ENCODE results near the gene PPIP5K1.

Gene PPIP5K1

DNA sequence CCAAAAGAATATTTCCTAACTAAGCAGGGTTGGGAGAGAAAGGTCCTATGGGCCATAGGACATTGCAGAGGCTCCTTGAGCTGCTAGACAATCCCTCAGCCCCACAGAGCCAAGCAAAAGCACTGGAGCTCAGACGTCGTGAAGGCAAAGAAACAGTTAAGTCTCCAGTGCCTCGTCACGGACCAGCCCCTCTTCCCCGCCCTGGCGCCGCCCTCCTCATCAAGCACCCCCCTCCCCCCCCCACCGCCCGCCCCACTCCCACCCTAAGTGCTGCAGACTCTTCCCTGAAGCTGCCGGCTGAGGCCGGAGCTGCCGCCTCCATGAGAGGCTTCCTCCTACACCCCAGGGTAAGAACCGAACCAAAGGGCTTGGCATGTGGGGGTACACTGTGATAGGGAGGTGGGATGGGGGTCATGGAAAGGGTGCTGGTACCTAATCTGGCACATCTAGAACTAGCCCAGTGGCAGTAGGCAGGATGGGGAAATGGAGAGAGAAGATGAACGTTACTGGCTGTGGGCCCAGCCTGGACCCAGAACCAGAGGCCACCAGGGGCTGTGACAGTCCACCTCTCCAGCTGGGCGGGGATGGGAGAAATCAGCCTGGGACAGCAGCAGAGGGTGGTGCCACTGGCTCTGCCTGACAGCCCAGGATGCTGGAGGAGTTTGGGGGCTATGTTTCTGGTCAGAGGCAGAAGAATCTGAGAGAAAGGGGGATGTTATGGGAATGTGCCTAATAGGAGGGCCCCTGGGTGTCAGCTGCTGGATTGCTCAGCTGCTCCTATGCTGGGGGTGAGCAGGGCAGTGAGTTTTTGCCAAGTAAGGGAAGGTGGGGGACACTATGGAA is 72.4 kb downstream of the PPIP5K1 start, which contains the start of gene MAP1A:
TSS of gene MAP1A (plus strand) at position 255 of the 843 bp plus-strand sequence. CDS start 3,866 bp downstream, outside the sequence.
- DNase-seq (ENCODE audit: low read depth), result no peak

DNA sequence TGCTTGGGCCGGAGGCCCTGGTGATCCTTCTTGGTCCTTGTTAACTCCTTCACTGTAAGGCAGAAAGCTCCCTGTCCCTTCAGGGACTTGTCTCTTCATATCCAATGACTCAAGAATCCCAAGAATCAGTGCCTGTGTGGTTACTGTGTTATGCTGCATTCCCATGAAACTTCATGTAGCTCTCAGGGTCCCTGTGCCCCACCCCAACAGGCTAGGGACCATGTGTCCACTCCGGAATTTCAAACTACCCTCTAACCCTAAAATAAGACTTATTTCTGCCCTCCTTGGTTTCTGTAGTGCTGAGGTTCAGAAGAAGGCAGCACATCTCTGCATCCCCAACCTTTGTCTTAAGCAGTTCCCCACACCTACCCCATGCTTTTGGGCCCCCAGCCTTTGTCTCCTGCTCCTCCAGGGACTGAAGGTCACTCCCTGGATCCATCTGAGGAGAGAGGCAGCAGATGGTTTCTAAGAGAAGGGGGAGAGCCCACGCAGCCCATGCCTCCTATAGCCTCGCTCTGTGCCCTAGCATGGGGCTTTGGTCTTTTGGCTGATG is 73.1 kb downstream of the PPIP5K1 start:
- DNase-seq (ENCODE audit: low read depth), result no peak

DNA sequence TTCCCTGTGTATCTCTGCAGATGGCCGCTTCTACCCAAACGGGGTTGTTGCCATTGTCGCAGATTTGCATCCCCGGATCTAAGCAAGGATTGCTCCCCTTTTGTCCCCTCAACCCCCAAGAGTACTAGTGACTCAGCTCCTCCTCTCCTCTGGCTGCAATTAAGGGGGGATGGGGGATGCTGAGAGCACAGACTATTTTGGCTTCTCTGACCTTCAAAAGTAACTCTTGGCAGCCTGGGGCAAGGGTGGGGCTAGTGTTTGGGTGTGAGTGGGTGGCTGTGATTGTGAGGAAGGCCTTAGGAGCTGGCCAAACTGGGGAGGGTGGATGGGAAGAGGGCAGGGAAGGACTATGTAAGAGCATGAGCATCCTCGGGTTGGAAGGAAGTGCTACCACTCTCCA is 73.8 kb downstream of the PPIP5K1 start:
- DNase-seq (ENCODE audit: low read depth), result no peak

DNA sequence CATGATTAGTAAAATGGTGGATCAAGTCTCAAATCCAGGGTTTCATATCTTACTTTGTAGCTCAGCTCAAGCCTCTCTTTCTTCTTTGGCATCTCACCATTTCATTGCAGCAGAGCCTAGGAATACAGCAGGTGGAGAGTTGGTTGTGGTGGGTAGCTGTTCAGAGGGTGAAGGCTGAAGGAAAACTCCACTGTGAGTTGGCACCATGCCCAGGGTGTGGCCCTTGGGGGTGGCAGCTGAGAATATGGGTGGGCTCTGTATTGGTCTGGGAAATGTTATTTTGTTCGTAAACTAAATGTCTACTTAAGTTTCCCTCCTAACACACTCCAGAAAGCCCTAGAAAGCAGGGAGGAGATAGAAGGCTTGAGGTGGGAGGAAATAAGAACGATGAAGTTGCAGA is 74.3 kb downstream of the PPIP5K1 start:
- no peak for DNase-seq (ENCODE audit: low read depth)

DNA sequence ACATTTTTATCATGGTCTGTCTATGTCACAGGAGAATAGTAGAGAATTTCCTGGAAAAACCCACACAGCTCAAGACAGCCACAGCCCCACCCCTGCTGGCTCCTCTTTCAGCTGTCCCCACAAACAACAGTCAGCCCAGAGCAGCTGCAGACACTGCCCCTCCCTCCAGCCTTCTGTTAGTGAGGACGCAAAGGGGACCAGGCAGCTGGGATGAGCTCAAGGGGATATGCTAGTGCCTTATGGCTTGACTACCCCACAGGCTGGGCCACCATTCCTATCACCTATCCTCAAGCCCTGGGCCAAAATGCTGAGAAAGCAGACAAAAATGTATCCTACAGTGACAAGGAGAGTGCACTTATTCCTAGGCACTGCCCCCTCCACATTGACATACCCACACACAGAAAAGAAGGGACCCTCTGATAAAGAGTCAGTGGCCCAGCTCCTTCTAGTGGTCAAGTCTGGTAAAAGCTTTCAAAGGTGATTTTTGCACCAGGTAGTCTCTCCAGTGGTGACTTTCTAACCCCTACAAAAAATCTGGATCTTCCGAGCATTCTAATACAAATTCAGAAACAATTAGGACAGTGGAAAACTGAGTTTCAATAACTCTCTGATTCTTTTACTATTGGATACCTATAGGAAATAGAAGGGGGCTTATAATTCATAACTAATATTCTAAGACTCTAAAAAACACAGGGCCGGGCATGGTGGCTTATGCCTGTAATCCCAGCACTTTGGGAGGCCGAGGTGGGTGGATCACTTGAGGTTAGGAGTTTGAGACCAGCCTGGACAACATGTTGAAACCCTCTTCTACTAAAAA is 75.6 kb downstream of the PPIP5K1 start:
- no peak for DNase-seq (ENCODE audit: low read depth)

DNA sequence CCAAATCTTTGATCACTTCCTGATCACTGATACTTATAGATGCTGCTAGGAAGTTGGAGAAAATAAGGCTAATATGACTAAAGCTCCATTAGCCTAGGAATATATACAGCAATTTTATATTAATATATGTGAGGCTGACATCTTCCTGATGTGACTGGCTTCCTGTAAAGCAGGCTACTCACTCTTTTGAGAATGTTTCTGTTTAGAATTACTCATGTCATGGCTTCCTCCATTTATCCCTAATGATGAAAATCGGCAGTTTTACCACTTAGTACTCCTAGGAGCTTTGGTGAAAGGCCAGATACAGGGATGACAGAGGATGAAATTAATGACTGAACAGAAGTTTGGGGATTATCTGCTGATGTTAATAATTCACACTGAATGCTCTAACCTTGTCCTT is 76.5 kb downstream of the PPIP5K1 start:
- DNase-seq (ENCODE audit: low read depth), result no peak

DNA sequence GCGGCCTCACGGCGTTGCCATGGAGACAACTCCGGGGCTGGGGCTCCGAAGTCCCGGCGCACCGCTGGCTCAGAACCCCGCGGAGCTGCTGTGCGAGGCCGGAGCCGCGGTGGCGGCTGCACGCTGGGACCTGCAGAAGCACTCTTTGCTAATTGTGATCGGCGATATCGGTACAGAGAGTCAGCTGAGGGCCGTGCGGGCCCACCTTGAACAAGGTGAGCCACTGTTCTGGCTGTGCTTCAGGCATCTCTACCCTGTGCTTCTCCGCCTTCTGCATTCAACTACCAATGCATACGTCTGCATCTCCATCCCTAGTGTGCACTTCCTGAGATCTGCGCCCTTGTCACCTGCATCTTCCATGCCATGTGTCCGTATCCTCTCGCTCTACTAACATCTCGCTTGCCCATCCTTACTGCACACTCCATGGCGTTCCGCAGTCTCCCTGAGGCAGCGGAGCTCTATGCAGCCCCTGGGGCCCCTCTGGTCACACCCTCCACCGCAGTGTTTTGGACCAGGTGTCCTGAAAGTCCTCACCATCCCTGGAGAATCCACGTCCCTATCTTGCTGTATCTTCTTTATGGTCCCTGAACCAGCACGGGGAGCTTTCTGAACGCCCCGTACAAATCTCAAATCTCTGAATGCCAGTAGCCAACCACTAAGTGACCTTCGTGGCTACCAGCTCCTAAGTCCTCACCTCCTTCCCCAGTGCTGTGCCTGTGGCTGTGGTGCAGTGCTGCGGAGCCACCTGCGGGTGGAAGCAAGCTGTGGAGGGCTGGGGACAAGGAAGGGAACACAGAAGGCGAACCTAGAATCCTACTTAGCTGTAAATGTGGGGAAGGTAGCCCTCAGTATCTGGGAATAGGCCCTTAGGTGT is 78.8 kb downstream of the PPIP5K1 start:
- no peak for DNase-seq (ENCODE audit: low read depth)

DNA sequence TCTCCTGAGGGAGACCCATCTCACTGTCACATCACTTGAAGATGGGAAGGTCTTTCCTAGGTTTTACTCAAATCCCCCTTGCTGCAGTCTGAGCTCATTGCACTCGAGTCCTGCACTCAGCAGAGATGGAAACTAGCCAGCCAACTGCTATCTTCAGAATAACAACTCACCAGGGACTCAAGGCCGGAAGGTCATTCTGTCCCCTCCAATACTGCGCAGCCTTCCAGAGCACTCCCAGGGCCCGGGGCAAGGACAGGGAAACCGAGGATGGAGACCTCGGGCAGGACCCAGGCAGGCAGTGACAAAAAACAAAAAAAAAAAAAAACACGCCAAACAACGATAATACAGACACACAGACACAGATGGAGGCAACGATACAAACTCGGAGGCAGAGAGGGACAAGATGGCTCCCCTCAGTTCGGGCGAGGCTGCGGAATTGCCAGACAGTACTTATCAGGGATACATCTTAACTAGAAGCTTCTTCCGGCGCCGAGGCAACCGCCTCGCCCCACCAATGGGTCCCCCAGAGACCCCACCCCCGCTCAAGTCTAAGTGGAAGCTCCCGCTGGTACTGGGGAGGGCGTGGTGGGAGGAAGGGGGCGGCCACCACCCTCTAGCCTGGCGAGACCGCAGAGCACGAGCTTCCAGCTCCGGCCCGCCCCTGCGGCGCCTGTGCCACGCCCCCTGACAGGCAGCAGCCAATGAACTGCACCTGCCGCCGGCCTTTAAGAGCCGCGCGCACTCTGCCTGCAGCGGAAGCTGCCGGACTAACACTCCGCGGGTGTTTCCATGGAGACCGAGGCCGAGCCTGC is 79.6 kb downstream of the PPIP5K1 start:
- peak; percentile 87 for DNase-seq (ENCODE audit: low read depth)

DNA sequence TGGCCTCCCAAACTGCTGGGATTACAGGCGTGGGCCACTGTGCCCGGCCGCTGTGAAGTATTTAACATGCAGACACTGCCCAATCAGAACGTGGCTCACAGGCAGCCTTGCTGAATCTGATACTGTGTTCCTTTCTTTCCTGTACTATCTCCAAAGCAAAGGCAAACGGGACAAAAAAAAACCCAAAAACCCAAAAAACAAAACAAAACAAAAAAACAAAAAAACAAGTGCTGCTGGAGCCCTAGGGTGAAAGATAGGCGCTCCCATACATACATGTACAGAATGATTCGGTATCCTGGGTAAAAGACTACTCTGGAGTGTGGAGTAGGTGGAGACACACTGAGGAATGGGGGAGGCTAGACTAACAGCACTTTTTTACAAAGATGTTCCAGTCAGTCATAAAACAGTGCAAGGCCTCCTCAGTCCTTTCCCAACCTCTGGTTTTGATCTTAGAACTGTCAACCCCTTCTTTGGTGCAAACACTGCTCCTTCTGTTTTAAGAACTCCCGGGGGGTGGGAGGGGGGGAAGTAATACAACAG is 80.3 kb downstream of the PPIP5K1 start:
- no peak for DNase-seq (ENCODE audit: low read depth)

DNA sequence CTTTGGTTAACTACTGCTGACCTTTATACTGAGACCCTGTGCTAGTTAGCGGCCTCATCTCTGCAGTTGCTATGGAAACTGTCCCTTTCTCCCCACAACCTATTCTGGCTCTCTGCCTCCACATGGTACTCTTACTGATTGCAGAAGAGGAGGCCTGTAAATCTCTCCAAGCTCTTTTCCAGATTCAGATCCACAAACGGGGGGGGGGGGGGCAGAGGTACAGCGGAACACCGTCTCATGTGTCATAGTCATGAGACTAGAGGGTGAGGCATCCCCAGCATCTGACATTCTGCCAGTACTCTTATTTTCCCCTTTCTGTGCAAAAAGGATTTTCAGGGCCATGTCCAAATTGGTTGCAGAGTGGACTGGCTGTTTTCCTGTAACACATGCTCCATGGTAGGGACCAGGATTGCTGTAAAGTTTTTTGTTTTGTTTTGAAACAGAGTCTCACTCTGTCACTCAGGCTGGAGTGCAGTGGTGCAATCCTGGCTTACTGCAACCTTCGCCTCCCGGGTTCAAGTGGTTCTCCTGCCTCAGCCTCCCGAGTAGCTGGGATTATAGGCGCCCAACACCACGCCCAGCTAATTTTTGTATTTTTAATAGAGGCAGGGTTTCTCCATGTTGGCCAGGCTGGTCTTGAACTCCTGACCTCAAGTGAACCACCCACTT is 80.9 kb downstream of the PPIP5K1 start:
- DNase-seq (ENCODE audit: low read depth), result no peak

DNA sequence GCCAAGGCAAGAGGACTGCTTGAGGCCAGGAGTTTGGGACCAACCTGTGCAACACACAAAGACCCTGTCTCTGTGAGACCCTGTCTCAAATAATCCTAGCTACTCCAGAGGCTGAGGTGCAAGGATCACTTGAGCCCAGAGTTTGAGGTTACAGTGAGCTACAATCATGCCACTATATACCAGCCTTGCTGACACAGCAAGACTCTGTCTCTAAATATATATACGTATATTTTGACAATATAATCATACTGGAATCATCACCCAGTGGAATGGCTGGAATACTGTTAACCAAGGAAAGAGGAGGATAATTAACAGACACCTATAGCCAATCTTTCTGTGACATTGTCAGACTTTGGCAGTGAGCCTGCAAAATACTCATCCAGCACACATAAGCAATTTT is 81.6 kb downstream of the PPIP5K1 start:
- no peak for DNase-seq (ENCODE audit: low read depth)

DNA sequence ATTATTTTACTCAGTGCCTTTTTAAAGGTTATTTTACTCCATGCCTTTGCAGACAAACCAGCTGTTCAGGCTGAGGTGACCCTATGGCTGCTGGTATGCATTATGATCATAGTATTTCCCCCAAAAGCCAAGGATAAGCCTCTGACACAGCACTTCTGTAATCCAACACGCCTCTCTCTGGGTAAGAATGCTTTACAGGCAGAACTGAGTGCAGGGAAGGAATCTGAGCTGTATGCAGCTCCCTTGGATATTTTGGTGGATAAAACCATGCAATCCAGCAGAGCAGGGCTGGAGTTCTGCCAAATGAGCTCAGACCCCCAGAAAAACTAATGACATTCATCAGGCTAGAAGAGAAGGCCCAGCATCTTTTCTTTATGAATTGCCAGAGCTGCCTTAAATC is 84.3 kb downstream of the PPIP5K1 start:
- no peak for DNase-seq (ENCODE audit: low read depth)

DNA sequence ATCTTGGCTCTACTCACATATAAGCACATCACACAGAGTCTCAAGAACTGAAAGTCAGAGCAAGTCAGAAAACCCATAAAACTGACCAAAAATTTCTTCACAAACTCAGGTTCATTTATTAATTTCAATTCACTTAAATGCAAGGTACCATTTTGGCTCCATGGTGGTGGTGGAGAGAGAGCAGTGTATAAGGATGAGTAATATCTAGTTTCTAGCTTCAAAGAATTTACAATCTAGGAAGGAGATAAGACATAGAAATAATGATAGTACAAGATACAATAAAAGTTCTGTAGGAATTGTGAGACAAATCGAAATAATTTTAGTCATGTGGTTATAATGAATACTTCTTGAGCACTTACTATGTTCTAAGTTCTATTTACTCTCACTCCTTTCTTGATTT is 90.4 kb downstream of the PPIP5K1 start:
- no peak for DNase-seq (ENCODE audit: low read depth)

DNA sequence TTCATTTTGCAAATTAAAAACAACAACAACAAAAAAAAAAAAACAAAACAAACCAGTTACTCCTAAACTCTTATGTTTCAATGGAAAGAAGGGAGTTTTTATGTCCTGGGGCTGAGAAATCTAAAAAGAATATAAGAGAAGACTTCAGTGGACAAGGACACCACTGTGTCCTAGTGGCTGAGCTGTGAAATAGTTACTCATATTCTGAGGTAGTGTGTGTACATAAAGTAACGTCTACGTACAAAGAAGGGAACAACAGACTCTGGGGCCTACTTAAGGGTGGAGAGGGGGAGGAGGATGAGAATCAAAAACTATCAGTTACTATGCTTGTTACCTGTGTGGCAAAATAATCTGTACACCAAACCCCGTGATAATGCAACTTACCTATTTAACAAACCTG is 91.0 kb downstream of the PPIP5K1 start:
- DNase-seq (ENCODE audit: low read depth), result no peak

DNA sequence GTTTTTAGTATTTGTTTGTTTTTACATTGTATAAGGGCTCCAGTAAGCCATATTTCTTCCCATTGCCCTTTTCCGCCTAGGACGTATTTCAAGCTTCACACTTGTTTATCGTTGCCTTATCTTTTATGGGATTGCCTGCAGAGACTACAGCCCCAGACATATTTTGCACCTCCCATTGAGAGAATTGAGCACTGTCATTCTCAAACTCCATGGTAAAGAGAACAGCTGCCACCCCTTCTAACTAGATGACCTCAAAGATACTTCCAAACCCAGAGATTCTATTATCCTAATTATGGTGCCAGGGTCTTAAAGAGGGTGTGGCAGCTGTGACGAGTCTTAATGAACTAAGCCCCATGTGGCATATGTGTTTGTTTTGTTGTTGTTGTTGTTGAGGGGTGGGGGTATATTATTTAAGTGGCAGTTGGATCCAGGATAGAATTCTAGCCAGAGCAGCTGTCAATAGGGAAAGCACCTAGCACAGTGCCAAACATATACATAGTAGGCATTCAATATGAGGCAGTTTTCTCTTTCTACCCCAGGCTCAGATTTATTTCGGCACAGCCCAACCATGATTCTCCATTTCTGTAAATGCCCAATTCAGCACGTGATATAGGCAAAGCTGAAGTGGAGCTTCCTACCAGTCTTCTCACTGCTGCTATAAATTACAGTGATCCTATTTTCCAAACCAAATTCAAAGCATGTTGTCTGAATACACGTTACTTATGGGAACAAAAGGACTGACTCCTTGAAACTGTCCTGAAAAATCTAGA is 96.1 kb downstream of the PPIP5K1 start:
- DNase-seq (ENCODE audit: low read depth), result no peak

DNA sequence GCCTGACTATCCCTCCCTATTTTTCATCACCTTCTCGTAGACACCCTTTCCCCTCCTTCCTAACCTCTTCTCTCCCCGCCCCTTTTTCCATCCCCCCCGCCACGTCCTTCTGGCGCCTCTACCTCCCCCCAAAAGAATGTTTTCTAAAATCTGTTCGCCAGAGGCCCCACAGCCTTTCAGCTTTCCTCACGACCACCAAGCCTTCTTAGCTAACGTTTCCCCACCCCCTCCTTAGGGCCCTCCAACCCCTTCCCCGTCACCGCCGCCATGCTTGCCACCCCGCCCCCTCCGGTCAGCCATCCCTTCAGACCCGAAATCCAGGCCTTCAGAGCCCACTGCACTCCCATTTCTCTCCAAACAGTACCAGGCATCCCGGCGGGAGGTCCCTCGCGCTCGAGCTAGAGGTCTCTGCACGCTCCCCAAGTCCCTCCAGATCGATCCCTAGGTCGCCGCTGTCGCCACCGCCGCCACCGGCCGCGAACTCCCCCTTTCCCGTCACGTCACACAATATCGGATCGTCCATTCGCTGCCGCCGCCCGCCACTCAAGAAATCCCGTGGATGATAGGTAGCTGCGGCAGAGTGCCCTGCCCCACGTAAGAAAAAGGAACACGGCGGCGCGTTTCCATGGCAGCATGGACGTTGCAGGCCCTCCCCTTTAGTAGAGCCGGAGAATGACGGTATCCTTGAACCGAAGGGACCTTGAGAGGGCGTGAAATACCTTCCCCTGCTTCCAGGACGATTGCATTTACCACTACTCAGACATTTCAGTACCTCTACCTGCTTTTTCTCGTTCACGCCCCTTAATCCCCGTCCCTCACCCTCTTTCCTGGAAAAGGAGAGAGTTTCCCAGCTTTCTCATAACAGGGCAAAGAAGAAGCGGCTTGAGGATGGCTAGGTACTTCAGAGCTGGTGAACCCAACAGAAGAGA is 97.1 kb downstream of the PPIP5K1 start, which contains the start of gene TP53BP1:
TSS of gene TP53BP1 (minus strand) at position 484 of the 929 bp plus-strand sequence. CDS start at position 371, 113 bp downstream.
- DNase-seq (ENCODE audit: low read depth), result peak; percentile 92

DNA sequence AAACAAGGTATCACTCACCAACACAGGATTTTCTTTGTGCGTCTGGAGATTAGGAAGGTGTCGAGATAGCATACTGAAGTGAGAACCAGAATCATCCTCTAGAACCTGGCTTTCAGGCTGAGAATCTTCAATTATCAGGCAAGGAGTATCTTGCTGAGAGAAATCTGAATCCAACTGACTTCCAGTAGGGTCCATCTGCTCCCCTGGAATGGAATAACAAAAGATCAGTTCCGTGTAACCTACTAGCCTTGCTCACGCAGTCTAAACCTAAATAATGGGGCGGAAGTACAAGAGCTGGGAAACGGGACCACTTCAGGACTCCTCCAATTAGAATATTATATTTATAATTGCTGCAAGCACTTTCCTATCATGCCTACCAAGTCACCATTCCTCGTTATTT is 97.7 kb downstream of the PPIP5K1 start:
- no peak for DNase-seq (ENCODE audit: low read depth)

DNA sequence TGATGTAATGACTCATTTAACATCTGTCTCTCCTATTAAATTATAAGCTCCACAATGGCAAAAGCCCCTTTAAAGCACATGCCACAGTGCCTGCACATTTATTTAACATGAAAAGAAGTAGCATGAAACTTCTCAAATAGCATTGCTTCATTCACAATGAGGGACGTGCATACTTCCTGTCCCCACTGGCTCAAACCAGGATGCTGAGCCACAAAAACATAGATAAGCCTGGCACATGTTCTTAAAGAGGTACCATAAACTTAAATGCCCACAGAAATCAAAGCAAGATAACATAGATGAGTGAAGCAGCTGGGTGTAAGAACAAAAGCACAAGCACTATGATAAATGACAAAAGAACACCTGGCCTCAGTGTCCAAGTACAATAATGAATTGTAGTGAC is 100.8 kb downstream of the PPIP5K1 start:
- DNase-seq (ENCODE audit: low read depth), result no peak

All from stimulated activated CD8-positive, alpha-beta memory T cell treated with anti-CD3 and anti-CD28 coated beads, Interleukin-7, amount 100 ng/mL, for 24 hours (primary cell).